Kidney (tissue), 14 donors: Measurements from ENCODE around the gene CPZ. TPM values are rescaled to one million over a fixed set of nuclear protein-coding genes. Genes with fewer than 3 reads are reported as not detected.
A peak's percentile ranks its signal among the peaks of the same experiment; 100 is the strongest.

Experiments used
- DNase-seq, 5 donors: peaks; one replicate each; pipeline ENCODE4 v3.0.0-alpha.2; 2013 to 2020
- FAIRE-seq: peaks from 2 replicates; lab custom pipeline; 2012; peaks lifted over from hg19 to GRCh38; lab: Jason Lieb, UNC
- H3K27ac ChIP-seq, 2 donors: one replicate each; pipeline ENCODE4 v1.7.0; 2013; ENCODE audit warnings: low read depth in 2 of 2, low read length in 2 of 2, inconsistent platforms in 1 of 2
- H3K27me3 ChIP-seq: one replicate; pipeline ENCODE4 v1.7.1; 2013; ENCODE audit warnings: low read length, inconsistent platforms; ENCODE audit not compliant: control insufficient read depth, insufficient read depth
- H3K36me3 ChIP-seq, 3 donors: one replicate each; pipeline versions ENCODE4 v1.7.0 to v1.7.1; 2013; ENCODE audit warnings: low read length in 3 of 3, control low read depth in 1 of 3, inconsistent platforms in 1 of 3; ENCODE audit not compliant: insufficient read depth in 3 of 3, control insufficient read depth in 2 of 3
- H3K4me1 ChIP-seq, 3 donors: one replicate each; pipeline versions ENCODE4 v1.7.0 to v1.7.1; 2013; ENCODE audit warnings: low read length in 3 of 3, inconsistent platforms in 1 of 3, low read depth in 1 of 3; ENCODE audit not compliant: control insufficient read depth in 2 of 3, insufficient read depth in 2 of 3
- H3K4me3 ChIP-seq, 3 donors: one replicate each; pipeline versions ENCODE4 v1.7.0 to v1.8.1; 2013; ENCODE audit warnings: low read length in 3 of 3, control low read depth in 1 of 3, inconsistent platforms in 1 of 3
- H3K9ac ChIP-seq, 3 donors: one replicate each; pipeline versions ENCODE4 v1.7.0 to v1.7.1; 2013; ENCODE audit warnings: low read length in 3 of 3, control low read depth in 1 of 3, inconsistent platforms in 1 of 3
- H3K9me3 ChIP-seq, 3 donors: one replicate each; pipeline versions ENCODE4 v1.7.0 to v1.7.1; 2013; ENCODE audit warnings: low read length in 3 of 3, control low read depth in 1 of 3, inconsistent platforms in 1 of 3; ENCODE audit not compliant: control insufficient read depth in 2 of 3, insufficient read depth in 1 of 3
- CTCF ChIP-seq: IDR thresholded peaks from 3 replicates; pipeline ENCODE4 v1.5.1; 2012; ENCODE audit warnings: mild to moderate bottlenecking, moderate library complexity, borderline replicate concordance; ENCODE audit not compliant: insufficient read depth; ENCODE audit errors: extremely low read depth
- intact Hi-C: fragments of 100-400 bp; cut with DNase I; formaldehyde crosslinking; loops from one replicate; pipeline ENCODE4 v1.11.1; 2022
- polyA plus RNA-seq: library from polyadenylated mRNA; stranded (reverse); fragments of 350-450 nt; fragmentation: Illumina TruSeq; extraction: RNeasy Lipid Tissue Mini Kit (QIAGEN cat#74804); gene quantifications from one replicate; pipeline ENCODE4 v1.2.3, GENCODE V29; 2014; ENCODE audit warnings: low read depth, low replicate concordance; ENCODE audit not compliant: insufficient read depth
- total RNA-seq: library from RNA; stranded (reverse); fragmentation: NEBNext Ultra II Directional; extraction: Animal tissue kit (Norgen Biotek cat#: 25700); gene quantifications from one replicate; pipeline ENCODE4 v1.2.1, GENCODE V29; 2021
- donor health status: control.
- donor health status: control.
- donor health status: control.
- donor health status: control.
- donor health status: control.
- donor health status: DM: yes; HTN: yes; CAD: no.
- donor health status: Normal renal cell carcinoma (clear cell type).

Gene CPZ
- total and polyA plus RNA-seq, 2 donors from 2014 or later, result 1.2 to 2.6 TPM

DNA sequence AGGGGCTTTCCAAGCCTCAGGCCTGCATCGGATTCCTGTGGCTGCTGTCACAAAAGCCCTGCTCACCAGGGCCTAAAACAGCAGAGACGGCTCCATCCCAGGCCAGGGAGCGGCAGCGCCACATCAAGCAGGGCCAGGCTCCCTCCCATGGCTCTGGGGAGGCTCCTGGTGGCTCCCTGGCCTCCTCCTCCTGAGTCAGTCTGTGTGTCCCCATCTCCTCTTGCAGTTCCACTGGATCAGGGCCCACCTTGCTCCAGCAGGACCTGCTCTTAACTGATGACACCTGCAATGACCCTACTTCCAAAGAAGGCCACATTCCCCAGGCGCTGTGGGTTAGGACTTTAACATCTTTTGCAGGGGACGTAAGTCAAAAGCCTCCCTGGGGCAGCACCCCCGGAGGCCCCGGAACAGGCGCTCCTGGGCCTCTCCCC lies 51.9 kb downstream of the CPZ start:
- Histone ChIP-seq H3K9ac (no peak overlapping the region), H3K4me3 (no peak overlapping the region), H3K27ac (no peak overlapping the region), H3K27me3 (peaks cover 10% of the 10 kb centered on the region), H3K36me3 (no peaks in the 10 kb centered on the region), H3K9me3 (no peaks in the 10 kb centered on the region), H3K4me1 (no peaks in the 10 kb centered on the region)
- DNase-seq (no peak), FAIRE-seq (no peak)
- no peak for TF ChIP-seq CTCF
- intact Hi-C loops, result no loop called here

DNA sequence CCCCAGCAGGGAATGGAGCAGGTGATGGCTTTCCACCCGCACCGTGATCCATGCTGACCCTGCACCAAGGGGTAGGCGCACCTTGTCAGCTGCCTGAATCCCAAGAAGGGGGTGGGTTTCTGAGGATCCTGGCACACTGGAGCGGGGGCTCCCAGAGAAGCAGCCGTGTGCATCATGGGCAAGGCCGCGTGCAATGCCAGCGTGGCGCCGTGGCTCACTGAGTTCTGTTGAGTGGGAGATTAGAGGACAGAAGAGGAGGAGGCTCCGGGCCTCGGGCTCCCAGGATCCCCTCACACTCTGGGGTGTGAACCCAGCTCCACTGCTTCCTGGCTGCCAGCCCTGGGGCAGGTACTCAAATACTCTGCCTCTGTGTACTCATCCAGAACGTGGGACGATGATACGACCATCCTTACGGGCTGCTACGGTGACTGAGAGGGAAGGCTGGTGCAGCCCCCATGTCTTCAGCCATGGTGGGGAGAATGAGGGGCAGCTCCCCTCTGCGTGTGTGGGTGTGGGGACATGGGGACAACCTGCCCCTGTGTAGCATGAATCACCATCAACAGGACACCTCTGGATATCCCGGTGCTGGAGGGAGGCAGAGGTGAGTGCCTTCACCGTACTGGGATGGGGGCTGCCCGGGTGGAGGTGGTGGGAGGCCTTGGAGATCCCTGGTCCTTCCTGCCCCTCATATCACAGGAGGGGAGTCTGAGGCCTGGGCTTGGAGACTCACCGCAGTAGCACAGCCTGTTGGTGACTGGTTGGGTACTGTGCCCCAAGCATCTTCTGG lies 52.6 kb downstream of the CPZ start:
- DNase-seq (peak in 2 of 5 donors; percentile 35 to 51), FAIRE-seq (no peak)
- no peak overlapping the region for H3K27ac ChIP-seq
- H3K4me3 ChIP-seq, result no peak overlapping the region
- no peak for TF ChIP-seq CTCF
- H3K9me3 ChIP-seq, result no peaks in the 10 kb centered on the region
- peaks cover 11% of the 10 kb centered on the region for H3K27me3 ChIP-seq
- H3K9ac ChIP-seq, result no peak overlapping the region
- intact Hi-C loops, result no loop called here
- no peaks in the 10 kb centered on the region for H3K36me3 ChIP-seq
- no peaks in the 10 kb centered on the region for H3K4me1 ChIP-seq

GRCh38 chr4:8645753-8646124 lies 53.2 kb downstream of the CPZ start:
- Histone ChIP-seq H3K9me3 (no peaks in the 10 kb centered on the region), H3K27me3 (peaks cover 16% of the 10 kb centered on the region), H3K9ac (no peak overlapping the region), H3K27ac (no peak overlapping the region), H3K36me3 (no peaks in the 10 kb centered on the region), H3K4me3 (no peak overlapping the region), H3K4me1 (no peaks in the 10 kb centered on the region)
- FAIRE-seq (no peak), DNase-seq (peak in 1 of 5 donors; percentile 61)
- no peak for TF ChIP-seq CTCF
- intact Hi-C loops, result no loop called here
